Neural cell (in vitro differentiated cells): Measurements from ENCODE around the gene TMEM167B. TPM values are rescaled to one million over a fixed set of nuclear protein-coding genes. Genes with fewer than 3 reads are reported as not detected.
"Not testable (repeated sequence)": the region's sequence is repeated elsewhere in the genome, so short reads cannot be mapped to it uniquely, and the experiment has no call there.

Experiments
- H2AFZ ChIP-seq: fragments of 200-600, 300-800 bp; sonication (generic), shearing (Covaris generic); 2 replicates; pipeline ENCODE4 v1.6.0; 2014; ENCODE audit warnings: low read depth, mild to moderate bottlenecking, antibody characterized with exemption, low read length, moderate library complexity
- H3F3A ChIP-seq: fragments of 200-600 bp; shearing (Covaris generic); 2 replicates; pipeline ENCODE4 v1.6.1; 2016; ENCODE audit warnings: mild to moderate bottlenecking, moderate library complexity, mixed read lengths, antibody characterized with exemption, low read length; ENCODE audit not compliant: insufficient read depth, poor library complexity, severe bottlenecking
- H3K27ac ChIP-seq: fragments of 200-600, 300-800 bp; sonication (generic), shearing (Covaris generic); 2 replicates; pipeline ENCODE4 v1.5.1; 2014; ENCODE audit warnings: mild to moderate bottlenecking, low read length, moderate library complexity
- H3K27me3 ChIP-seq: fragments of 300-800, 200-600 bp; sonication (generic), shearing (Covaris generic); 2 replicates; pipeline ENCODE4 v1.6.0; 2014; ENCODE audit warnings: mild to moderate bottlenecking, low read depth, low read length, moderate library complexity; ENCODE audit not compliant: insufficient read depth
- H3K36me3 ChIP-seq: fragments of 300-800, 200-600 bp; sonication (generic), shearing (Covaris generic); 2 replicates; pipeline ENCODE4 v1.5.1; 2014; ENCODE audit warnings: mild to moderate bottlenecking, antibody characterized with exemption, low read length, moderate library complexity; ENCODE audit not compliant: insufficient read depth
- H3K4me2 ChIP-seq: fragments of 300-800, 200-600 bp; sonication (generic), shearing (Covaris generic); 2 replicates; pipeline ENCODE4 v1.6.0; 2014; ENCODE audit warnings: mild to moderate bottlenecking, low read length
- H3K4me3 ChIP-seq: fragments of 300-800, 200-600 bp; sonication (generic), shearing (Covaris generic); 2 replicates; pipeline ENCODE4 v1.5.1; 2014; ENCODE audit warnings: mild to moderate bottlenecking, low read length, moderate library complexity
- H3K79me2 ChIP-seq: fragments of 200-600 bp; shearing (Covaris generic); replicated peaks from 2 replicates; pipeline ENCODE4 v1.6.0; 2014; ENCODE audit warnings: mild to moderate bottlenecking, low read length, moderate library complexity; ENCODE audit not compliant: insufficient read depth
- H3K9ac ChIP-seq: fragments of 300-800, 200-600 bp; sonication (generic), shearing (Covaris generic); 2 replicates; pipeline ENCODE4 v1.6.1; 2016; ENCODE audit warnings: mild to moderate bottlenecking, low read length, mixed read lengths
- H3K9me2 ChIP-seq: fragments of 200-600 bp; shearing (Covaris generic); 2 replicates; pipeline ENCODE4 v1.6.1; 2016; ENCODE audit warnings: mild to moderate bottlenecking, low read length, mixed read lengths; ENCODE audit not compliant: insufficient read depth
- H3K9me3 ChIP-seq: fragments of 200-600, 300-800 bp; sonication (generic), shearing (Covaris generic); 2 replicates; pipeline ENCODE4 v1.6.1; 2016; ENCODE audit warnings: mild to moderate bottlenecking, mixed run types, low read length, moderate library complexity, mixed read lengths
- H4K20me1 ChIP-seq: fragments of 200-600 bp; shearing (Covaris generic); 2 replicates; pipeline ENCODE4 v1.6.1; 2016; ENCODE audit warnings: mild to moderate bottlenecking, mixed run types; ENCODE audit not compliant: insufficient read depth
- EP300 ChIP-seq: fragments of 450-650 bp; conservative IDR thresholded peaks from 2 replicates; pipeline ENCODE4 v1.6.1; 2014; ENCODE audit warnings: antibody characterized with exemption, mild to moderate bottlenecking, moderate library complexity; ENCODE audit not compliant: poor library complexity, severe bottlenecking
- EZH2 ChIP-seq: fragments of 200-600, 300-800 bp; shearing (Covaris generic), sonication (generic); IDR thresholded peaks from 2 replicates; pipeline ENCODE4 v1.6.1; 2014; ENCODE audit warnings: antibody characterized with exemption, low read length, borderline replicate concordance, mild to moderate bottlenecking; ENCODE audit not compliant: insufficient read depth, poor library complexity, severe bottlenecking
- MXI1 ChIP-seq: fragments of 450-650 bp; conservative IDR thresholded peaks from 2 replicates; pipeline ENCODE4 v1.6.1; 2014; ENCODE audit warnings: antibody characterized with exemption, mild to moderate bottlenecking; ENCODE audit not compliant: poor library complexity, severe bottlenecking
- POLR2AphosphoS5 ChIP-seq: IDR thresholded peaks from 2 replicates; pipeline ENCODE4 v1.6.1; 2012
- RAD21 ChIP-seq: fragments of 450-650 bp; conservative IDR thresholded peaks from 2 replicates; pipeline ENCODE4 v1.6.1; 2014; ENCODE audit warnings: antibody characterized with exemption, mild to moderate bottlenecking, moderate library complexity
- SMC3 ChIP-seq: fragments of 450-650 bp; conservative IDR thresholded peaks from 2 replicates; pipeline ENCODE4 v1.6.1; 2014; ENCODE audit warnings: antibody characterized with exemption, mild to moderate bottlenecking, moderate library complexity; ENCODE audit not compliant: poor library complexity
- TAF1 ChIP-seq: IDR thresholded peaks from 2 replicates; pipeline ENCODE4 v1.6.1; 2012; ENCODE audit warnings: low read depth
- polyA plus RNA-seq: library from polyadenylated mRNA; depleted of rRNA; stranded (reverse); fragments of >200 nt; gene quantifications from 2 replicates; pipeline ENCODE4 v1.2.3, GENCODE V29; 2014
- small RNA-seq, 3 experiments: library from RNA; depleted of rRNA; stranded (forward); fragments of <200 nt; gene quantifications; one replicate each; pipeline ENCODE3, GENCODE V24; 2012
- TF ChIP-seq, protein P1 (sequence below): fragments of 450-650 bp; IDR thresholded peaks from 2 replicates; pipeline ENCODE4 v1.5.1; 2014; ENCODE audit warnings: antibody characterized with exemption, mild to moderate bottlenecking, moderate library complexity; ENCODE audit not compliant: poor library complexity, severe bottlenecking
- TF ChIP-seq, protein P2 (sequence below): IDR thresholded peaks from 2 replicates; pipeline ENCODE4 v1.6.1; 2012; ENCODE audit warnings: borderline replicate concordance

The TMEM167B gene
- polyA plus RNA-seq, 1 donor from 2014 or later: 53.9 TPM

DNA sequence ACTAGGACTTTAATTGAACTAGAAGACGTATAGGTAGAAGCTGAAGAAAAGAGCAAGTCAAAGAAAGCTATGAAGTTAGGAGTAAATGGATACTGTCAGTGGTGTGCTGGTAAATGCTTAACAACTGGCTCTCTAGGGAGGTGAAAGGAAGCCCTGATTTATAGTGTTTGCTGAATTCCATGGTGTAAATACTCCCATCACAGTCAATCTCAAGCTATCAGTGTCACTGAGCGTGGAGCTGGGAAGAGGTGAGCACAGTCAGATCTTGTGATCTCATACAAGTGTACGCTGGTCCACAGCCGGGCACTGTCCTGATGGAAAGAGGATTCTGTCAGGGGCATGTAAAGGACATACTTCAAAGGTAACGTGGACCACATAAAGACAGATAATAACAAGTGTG is 51.7 kb downstream of the TMEM167B start:
- H3K4me3 ChIP-seq: no peak overlapping the region
- H4K20me1 ChIP-seq: no peaks in the 10 kb centered on the region
- no peaks in the 10 kb centered on the region for H3K9me3 ChIP-seq
- no peaks in the 10 kb centered on the region for H3K9me2 ChIP-seq
- H3K9ac ChIP-seq: no peak overlapping the region
- H3K27me3 ChIP-seq: no peaks in the 10 kb centered on the region
- no peaks in the 10 kb centered on the region for H3F3A ChIP-seq
- TF ChIP-seq SMC3: no peak
- TF ChIP-seq, protein P1, sequence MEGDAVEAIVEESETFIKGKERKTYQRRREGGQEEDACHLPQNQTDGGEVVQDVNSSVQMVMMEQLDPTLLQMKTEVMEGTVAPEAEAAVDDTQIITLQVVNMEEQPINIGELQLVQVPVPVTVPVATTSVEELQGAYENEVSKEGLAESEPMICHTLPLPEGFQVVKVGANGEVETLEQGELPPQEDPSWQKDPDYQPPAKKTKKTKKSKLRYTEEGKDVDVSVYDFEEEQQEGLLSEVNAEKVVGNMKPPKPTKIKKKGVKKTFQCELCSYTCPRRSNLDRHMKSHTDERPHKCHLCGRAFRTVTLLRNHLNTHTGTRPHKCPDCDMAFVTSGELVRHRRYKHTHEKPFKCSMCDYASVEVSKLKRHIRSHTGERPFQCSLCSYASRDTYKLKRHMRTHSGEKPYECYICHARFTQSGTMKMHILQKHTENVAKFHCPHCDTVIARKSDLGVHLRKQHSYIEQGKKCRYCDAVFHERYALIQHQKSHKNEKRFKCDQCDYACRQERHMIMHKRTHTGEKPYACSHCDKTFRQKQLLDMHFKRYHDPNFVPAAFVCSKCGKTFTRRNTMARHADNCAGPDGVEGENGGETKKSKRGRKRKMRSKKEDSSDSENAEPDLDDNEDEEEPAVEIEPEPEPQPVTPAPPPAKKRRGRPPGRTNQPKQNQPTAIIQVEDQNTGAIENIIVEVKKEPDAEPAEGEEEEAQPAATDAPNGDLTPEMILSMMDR: no peak
- TF ChIP-seq RAD21: no peak
- no peak for TF ChIP-seq TAF1
- no peak for TF ChIP-seq POLR2AphosphoS5
- TF ChIP-seq, protein P2, sequence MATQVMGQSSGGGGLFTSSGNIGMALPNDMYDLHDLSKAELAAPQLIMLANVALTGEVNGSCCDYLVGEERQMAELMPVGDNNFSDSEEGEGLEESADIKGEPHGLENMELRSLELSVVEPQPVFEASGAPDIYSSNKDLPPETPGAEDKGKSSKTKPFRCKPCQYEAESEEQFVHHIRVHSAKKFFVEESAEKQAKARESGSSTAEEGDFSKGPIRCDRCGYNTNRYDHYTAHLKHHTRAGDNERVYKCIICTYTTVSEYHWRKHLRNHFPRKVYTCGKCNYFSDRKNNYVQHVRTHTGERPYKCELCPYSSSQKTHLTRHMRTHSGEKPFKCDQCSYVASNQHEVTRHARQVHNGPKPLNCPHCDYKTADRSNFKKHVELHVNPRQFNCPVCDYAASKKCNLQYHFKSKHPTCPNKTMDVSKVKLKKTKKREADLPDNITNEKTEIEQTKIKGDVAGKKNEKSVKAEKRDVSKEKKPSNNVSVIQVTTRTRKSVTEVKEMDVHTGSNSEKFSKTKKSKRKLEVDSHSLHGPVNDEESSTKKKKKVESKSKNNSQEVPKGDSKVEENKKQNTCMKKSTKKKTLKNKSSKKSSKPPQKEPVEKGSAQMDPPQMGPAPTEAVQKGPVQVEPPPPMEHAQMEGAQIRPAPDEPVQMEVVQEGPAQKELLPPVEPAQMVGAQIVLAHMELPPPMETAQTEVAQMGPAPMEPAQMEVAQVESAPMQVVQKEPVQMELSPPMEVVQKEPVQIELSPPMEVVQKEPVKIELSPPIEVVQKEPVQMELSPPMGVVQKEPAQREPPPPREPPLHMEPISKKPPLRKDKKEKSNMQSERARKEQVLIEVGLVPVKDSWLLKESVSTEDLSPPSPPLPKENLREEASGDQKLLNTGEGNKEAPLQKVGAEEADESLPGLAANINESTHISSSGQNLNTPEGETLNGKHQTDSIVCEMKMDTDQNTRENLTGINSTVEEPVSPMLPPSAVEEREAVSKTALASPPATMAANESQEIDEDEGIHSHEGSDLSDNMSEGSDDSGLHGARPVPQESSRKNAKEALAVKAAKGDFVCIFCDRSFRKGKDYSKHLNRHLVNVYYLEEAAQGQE: no peak
- TF ChIP-seq EZH2: no peak
- no peak for TF ChIP-seq EP300
- TF ChIP-seq MXI1: no peak
- no peaks in the 10 kb centered on the region for H3K79me2 ChIP-seq
- no peak overlapping the region for H2AFZ ChIP-seq
- H3K36me3 ChIP-seq: no peaks in the 10 kb centered on the region
- H3K27ac ChIP-seq: no peak overlapping the region
- no peak overlapping the region for H3K4me2 ChIP-seq

DNA sequence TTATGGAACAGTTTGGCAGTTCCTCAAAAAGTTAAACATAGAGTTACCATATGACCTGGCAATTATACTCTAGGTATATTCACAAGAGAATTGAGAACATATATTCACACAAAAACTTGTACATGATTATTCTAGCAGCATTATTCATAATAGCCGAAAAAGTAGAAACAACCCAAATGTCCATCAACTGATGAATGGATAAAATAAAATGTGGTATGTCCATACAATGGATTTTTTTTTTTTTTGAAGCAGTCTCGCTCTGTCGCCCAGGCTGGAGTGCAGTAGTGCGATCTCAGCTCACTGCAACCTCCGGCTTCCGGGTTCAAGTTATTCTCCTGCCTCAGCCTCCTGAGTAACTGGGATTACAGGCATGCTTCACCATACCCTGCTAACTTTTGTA is 52.2 kb downstream of the TMEM167B start:
- H3F3A ChIP-seq, H3K36me3 ChIP-seq, H3K9me3 ChIP-seq, H4K20me1 ChIP-seq, H3K27ac ChIP-seq, H3K79me2 ChIP-seq, H2AFZ ChIP-seq, H3K4me3 ChIP-seq, H3K9ac ChIP-seq, H3K9me2 ChIP-seq, H3K27me3 ChIP-seq, H3K4me2 ChIP-seq: not testable (repeated sequence)

Small RNA genes within 50 kb of the gene (small RNA-seq; reads per million reads assigned to genes)
- 0 reads per million in 3 experiments for gene AL356488.2

Other genes with a start within 250 kb of the TMEM167B start
- gene AKNAD1, start 233.7 kb upstream of the TMEM167B start, polyA plus RNA-seq: not detected in 2 replicates
- 5.3 and 6.7 TPM in 2 replicates for gene GPSM2, start 213.8 kb upstream of the TMEM167B start, polyA plus RNA-seq
- gene CLCC1, start 127.3 kb upstream of the TMEM167B start, polyA plus RNA-seq: 27.8 and 28.7 TPM in 2 replicates
- gene WDR47, start 48.7 kb upstream of the TMEM167B start, polyA plus RNA-seq: 65.7 and 76.3 TPM in 2 replicates
- gene TAF13, start 14.8 kb upstream of the TMEM167B start, polyA plus RNA-seq: 60.1 and 61.4 TPM in 2 replicates
- gene ELAPOR1, start 23.4 kb downstream of the TMEM167B start, polyA plus RNA-seq: 16.8 and 18.8 TPM in 2 replicates
- 274 and 281 TPM in 2 replicates for gene SARS1, start 123.2 kb downstream of the TMEM167B start, polyA plus RNA-seq
- 7.9 and 9.5 TPM in 2 replicates for gene CELSR2, start 158.8 kb downstream of the TMEM167B start, polyA plus RNA-seq
- gene PSRC1, start 192.4 kb downstream of the TMEM167B start, polyA plus RNA-seq: 5.4 and 7.9 TPM in 2 replicates
- 0.78 and 1.6 TPM in 2 replicates for gene MYBPHL, start 216.2 kb downstream of the TMEM167B start, polyA plus RNA-seq